Epithelial cell of esophagus (primary cell): Measurements from ENCODE around the gene KCNK3.

Source experiments
- DNase-seq: peaks from one replicate; pipeline ENCODE4 v3.0.0; 2010; ENCODE audit warnings: low read depth
- H3K4me3 ChIP-seq: 2 replicates; pipeline ENCODE4 v1.5.1; 2011; ENCODE audit warnings: mild to moderate bottlenecking, low read length, control low read depth
- TF ChIP-seq, protein P1 (sequence below): IDR thresholded peaks from 2 replicates; pipeline ENCODE4 v1.5.1; 2011; ENCODE audit warnings: low read depth, mild to moderate bottlenecking, low read length, control low read depth, inconsistent platforms; ENCODE audit not compliant: insufficient read depth; ENCODE audit errors: missing control alignments

KCNK3 gene

DNA sequence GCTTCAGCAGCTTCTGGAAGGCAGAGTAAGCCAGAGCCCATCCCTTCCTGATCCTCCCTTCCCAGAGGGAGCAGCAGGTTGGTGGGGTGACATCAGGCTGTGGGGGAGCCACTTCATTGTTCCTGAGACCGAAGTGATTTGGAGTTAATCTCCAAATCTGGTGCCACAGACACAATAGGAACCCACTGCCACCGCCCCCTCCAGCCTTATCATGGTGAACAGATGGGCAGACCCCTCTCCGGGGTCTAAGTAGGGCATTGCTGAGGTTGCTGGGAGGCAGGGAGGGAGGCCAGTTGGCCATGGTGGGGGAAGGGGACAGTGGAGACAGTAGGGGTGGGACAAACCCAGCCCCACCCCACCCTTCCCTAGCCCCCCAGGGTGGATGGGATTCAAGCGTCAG is 46.0 kb downstream of the KCNK3 start:
- TF ChIP-seq, protein P1, sequence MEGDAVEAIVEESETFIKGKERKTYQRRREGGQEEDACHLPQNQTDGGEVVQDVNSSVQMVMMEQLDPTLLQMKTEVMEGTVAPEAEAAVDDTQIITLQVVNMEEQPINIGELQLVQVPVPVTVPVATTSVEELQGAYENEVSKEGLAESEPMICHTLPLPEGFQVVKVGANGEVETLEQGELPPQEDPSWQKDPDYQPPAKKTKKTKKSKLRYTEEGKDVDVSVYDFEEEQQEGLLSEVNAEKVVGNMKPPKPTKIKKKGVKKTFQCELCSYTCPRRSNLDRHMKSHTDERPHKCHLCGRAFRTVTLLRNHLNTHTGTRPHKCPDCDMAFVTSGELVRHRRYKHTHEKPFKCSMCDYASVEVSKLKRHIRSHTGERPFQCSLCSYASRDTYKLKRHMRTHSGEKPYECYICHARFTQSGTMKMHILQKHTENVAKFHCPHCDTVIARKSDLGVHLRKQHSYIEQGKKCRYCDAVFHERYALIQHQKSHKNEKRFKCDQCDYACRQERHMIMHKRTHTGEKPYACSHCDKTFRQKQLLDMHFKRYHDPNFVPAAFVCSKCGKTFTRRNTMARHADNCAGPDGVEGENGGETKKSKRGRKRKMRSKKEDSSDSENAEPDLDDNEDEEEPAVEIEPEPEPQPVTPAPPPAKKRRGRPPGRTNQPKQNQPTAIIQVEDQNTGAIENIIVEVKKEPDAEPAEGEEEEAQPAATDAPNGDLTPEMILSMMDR: no peak

DNA sequence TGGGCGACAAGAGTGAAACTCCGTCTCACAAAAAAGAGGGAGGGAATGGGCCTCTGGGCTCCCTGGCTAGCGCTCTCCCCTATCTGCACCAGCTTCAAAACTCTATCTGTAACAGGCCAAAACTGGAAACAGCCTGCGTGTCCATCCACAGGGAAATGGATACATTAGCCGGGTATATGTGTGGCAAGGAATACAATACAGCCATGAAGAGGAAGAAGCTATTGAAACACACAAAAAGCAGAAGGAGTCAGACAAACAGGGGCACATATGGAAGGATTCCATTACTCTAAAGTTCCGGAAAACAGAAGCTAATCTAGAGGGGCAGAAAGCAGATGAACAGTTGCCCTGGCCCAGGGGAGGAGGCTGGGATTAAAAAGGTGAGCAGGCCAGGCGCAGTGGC is 47.0 kb downstream of the KCNK3 start:
- DNase-seq: no peak
- TF ChIP-seq, protein P1: no peak
- H3K4me3 ChIP-seq: no peak overlapping the region

More for the DNA sequence above, 46.0 kb downstream of the KCNK3 start:
- no peak overlapping the region for H3K4me3 ChIP-seq
- DNase-seq: no peak

DNA sequence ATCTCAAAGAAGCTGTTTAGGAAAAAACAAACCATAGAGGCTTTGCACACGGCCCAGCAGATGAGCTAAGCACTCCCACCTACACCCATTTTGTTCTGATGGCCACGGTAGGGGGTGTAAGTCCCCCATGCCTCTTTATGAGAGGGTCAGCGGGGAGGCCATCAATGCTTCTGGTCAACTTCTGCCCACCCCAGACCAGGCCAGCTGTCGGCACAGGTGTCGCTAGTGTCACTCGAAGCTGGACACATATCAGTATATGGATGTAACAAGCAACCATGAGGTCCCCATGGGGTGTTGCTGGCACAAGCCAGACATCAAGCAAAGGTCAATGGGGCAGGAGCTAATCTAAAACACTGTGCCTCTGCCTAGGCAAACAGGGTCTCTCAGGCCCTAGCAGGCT is 47.8 kb downstream of the KCNK3 start:
- no peak for DNase-seq
- TF ChIP-seq, protein P1: no peak
- H3K4me3 ChIP-seq: no peak overlapping the region

DNA sequence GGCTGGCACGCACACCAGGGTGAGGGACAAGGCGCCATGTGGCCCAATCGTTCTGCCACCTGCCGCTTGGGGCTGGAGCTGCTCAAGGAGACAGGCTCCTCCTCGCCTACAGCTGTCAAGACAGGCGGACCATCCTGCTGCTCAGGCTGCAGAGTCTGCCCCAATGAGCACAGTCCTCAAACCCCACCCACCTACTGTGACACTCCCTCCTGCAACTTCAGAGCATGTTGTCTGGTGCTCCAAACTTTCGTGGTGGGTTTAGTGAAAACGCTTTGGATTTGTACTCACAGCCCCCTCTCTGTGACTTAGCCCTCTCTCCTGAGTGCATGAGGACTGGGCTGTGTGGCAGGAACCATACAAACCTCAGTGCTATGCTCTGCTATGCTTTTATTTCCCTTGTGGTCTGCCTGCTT is 48.4 kb downstream of the KCNK3 start:
- H3K4me3 ChIP-seq: no peak overlapping the region
- DNase-seq: peak; percentile 29
- TF ChIP-seq, protein P1: no peak

DNA sequence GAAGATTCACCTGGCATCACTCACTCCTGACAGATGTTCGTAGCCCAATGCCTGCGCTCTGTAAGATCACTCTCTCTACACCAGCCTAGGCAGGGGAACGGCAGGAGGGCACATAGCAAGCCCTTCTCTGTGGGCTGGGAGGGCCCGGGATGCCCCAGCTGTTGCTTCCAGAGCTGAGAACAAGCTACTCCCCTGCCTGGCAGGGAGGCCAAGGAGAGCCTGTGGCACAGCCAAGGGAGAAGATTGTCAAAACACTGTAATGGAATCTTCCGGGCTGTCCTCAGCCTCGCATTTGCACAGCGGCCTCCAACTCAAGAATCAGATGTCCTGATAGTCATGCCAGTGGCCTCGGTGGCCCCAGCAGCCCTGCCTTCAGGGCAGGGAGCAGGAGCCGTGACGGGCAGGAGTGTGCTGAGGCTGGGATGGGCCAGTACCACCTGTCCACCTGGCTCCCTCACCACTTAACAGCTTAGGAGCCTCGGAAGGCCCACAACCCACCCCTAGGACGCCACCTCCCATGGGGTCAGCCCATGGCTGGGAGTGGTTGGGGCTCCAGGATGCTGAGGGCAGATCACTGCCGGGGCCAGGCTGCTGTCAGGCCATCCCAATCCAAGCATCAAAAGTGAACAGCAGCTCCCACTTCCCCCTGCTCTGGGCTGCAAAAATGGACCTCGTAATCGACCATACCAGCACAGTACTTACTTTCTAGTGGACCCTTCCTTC is 49.7 kb downstream of the KCNK3 start:
- H3K4me3 ChIP-seq: no peak overlapping the region
- TF ChIP-seq, protein P1: no peak
- no peak for DNase-seq

DNA sequence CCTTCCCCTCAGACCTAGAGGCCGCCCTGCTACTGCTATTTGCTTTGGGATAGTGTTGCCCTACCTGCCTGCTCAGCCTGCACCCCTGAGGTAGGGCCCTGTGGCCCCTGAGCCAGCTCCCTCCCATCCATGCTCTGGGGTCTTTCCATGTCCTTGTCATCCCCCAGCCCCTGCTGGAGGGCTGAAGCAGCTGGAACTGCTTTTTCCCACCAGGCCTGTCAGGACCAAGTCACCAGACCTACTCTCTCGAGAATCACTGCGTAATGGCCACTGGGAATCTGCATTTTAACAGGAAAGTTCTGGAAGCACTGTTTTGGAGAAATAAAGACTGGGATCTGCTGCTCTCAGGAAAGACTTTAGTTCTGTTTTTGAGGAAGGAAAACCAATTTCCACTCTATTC is 51.3 kb downstream of the KCNK3 start:
- TF ChIP-seq, protein P1: no peak

DNA sequence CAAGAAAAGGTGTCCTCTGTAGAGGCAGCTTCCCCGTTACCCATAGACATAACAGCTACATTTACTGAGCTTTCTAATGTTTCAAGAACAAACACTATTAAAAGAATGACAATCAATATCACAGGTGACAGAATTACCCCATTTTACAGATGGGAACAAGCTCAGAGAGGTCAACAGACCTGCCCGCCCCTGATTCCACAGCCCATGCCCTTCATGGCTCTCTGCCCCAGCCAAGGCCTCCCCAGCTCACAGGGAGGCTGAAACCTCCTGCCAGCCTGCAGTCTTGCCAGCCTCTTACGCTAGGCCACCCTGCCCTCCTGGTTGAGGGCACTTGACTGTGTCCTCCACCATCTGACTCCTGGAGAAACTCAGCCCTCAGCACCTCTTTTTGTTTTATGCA is 52.4 kb downstream of the KCNK3 start:
- no peak for DNase-seq
- TF ChIP-seq, protein P1: no peak
- H3K4me3 ChIP-seq: no peak overlapping the region

More for the DNA sequence above, 51.3 kb downstream of the KCNK3 start:
- no peak for DNase-seq
- no peak overlapping the region for H3K4me3 ChIP-seq
